ENCODE measurements around the gene FLNB.

DNA sequence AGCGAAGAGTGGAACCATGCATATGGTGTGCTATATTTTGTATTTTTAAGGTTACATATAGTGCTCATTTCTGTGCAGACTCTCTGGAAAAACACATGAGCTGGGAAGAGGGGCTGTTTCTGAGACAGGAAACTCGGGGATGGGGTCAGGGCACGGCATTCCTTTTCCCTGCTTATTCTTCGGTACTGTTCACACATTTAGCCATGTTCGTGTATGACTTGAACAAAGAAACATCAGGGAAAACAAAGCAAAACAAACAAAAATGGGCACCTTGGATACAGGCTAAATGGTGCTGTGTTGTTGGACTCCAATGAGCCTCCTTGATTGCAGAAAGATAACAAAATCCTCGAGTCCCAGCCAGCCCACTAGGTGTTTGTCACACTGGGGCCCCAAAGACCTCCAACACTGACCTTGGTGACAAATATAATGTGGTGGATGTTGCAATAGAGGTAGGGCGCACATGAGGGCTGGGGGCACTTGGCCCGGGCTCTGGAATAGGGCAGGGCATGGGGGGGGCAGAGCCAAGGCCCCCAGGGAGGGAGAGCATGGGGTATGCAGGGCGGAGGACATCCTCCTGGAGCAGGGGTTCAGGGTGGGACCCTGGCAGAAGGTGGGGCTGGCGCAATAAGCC, 183.3 kb downstream of the FLNB start:
- TF ChIP-seq CEBPB (IDR thresholded peaks at IDR 0.05) (no peak), TAF1 (IDR thresholded peaks at IDR 0.05; ENCODE audit: low read depth) (no peak)

Measured in Ishikawa (cell line).